EL (cell line): ENCODE results near the gene MTFP1.
"Not testable (repeated sequence)": the region's sequence is repeated elsewhere in the genome, so short reads cannot be mapped to it uniquely, and the experiment has no call there.

Source experiments
- DNase-seq: peaks from one replicate; pipeline ENCODE4 v3.0.0-alpha.2; 2016

The MTFP1 gene

DNA sequence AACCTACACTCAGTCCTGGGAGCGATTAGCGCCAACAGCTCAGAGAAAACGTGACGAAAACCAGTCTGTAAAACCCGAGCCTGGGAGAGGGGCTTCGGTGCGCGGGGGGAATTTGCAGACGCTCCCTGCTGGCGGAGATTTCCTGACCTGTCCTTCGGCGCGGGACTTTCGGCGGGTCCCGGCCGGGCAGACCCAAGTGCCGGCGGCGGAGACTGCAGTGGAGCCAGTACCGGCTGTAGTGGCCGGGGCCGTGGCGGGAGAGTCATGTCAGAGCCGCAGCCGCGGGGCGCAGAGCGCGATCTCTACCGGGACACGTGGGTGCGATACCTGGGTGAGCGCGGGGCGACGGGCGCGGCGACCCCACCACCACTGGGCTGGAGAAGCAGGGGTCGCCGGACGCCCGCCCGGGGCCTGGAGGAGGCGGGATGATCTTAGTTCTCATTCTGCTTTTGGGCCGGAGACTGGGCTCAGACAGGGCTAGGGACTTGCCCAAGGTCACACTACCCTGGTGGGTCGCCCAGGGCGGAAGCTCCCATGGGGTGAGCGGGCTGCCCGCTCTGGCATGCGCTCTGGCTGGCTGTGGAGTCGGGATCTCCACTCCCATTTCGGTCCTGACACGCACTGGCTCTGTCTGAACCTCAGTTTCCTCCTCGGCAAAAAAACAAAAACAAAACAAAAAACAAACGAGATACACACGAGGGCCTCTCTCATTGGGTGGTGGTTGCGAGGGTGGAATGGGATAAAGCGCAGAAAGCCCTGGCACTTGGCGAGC is at the start of gene MTFP1:
TSS of gene MTFP1 (plus strand) at position 153 of the 772 bp plus-strand sequence. CDS start at position 265, 112 bp downstream.
- peak; percentile 80 for DNase-seq

DNA sequence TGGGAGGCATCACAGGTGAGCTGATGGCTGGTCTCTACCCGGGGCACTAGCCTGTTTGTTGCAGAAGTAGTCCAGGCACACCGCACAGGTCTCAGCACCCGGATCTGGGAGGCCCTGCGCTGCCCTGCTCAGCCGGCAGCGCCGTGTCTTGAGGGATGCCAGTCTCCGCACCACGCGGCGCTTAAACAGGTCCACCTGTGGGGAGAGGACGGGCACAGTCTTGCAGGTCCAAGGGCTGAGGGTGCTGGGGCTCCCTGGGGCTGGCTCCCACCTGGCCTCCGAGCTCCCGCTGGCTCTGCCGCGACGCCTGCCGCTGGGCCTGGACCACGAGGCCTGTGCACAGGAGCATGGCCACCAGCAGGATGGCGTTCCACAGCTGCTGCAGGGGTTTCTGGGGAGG is 45.6 kb upstream of the MTFP1 start:
- no peak for DNase-seq

- no peak for DNase-seq
Observed at GRCh38 chr22:30381264-30381663, 44.3 kb upstream of the MTFP1 start.

GRCh38 chr22:30382340-30382739 is 43.2 kb upstream of the MTFP1 start:
- no peak for DNase-seq

DNA sequence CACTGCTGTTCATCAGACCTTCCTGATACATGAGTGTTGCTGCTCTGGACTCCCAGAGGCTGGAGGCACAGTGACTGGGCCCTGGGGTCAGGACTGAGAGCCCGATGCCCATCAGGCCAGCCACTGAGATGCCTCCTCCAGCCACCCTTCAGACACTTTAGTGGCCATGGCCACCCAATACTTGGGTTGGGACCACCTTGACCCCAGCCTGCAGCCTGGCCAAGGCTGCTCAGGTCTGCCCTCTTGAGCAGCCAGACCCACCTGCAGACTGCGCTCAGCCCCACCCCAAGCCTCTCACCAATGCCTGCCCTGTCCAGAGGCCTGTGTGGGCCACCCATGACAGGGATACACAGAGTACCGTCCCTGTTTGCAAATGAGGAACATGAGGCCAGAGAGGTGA is 42.5 kb upstream of the MTFP1 start:
- no peak for DNase-seq

- DNase-seq, result no peak
Observed at GRCh38 chr22:30385942-30386341, 39.6 kb upstream of the MTFP1 start.

DNA sequence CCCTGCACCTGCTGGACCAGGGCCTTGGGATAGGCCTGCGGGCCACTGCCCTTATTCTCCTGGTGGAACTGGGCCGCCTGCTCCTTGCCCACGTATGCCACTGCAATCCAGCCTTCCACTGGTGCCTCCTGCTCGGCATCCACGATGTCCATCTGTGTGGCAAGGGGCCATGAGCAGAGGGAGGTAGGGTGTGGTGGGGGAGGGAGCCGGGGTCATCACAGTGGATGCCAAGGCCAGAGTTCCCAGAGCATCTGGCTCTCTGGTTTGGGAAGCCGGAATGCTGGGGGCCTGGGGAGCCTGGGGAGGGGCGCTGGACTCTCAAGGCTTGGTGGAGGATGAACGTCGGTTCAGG is 39.0 kb upstream of the MTFP1 start:
- DNase-seq, result no peak

DNA sequence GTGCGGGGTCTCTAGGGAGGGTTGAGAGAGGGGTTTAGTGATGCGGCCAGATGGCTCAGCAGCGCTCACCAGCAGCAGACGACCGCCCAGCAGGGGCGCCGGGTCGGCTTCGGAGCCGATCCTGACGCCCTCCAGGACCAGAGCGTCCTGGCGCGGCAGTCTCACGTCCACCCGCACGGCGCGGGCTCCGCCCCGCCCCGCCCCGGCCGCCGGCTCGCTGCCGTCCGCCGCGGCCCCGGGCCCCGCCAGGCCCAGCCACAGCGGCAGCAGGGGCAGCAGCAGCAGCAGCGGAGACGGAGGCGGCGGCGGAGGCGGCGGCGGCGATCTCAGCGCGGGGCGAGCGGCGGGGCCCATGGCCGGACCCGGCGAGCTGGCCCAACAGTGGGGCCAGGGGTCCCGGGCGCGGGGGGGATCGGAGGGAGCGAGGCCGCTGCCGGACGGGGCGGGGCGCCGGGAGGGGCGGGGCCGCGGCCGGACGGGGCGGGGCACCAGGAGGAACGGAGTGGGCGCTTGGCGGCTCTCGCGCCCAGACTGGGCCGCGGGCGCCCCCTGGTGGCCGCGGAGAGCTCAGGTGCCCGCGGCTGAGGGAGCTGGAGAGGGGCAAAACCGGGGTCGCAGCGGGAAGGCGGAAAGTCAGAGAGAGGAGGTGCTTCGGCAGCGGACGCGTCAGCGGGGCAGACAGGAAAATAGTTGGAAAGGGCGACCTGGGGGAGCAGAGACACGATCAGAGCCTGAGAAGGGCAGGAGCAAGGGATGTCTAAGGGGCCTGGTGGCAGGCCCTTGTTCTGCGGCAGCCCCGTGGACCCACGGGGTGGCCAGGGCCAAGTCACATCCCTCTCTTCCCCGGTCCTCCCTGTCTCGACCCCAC is 38.4 kb upstream of the MTFP1 start, which contains the start of gene RNF215:
TSS of gene RNF215 (minus strand) at position 452 of the 868 bp plus-strand sequence. CDS start at position 354, 98 bp downstream.
- DNase-seq, result peak; percentile 79

GRCh38 chr22:30390974-30391691 is 34.4 kb upstream of the MTFP1 start:
- peak; percentile 75 for DNase-seq

GRCh38 chr22:30392661-30393321 is 32.8 kb upstream of the MTFP1 start:
- DNase-seq, result no peak

DNA sequence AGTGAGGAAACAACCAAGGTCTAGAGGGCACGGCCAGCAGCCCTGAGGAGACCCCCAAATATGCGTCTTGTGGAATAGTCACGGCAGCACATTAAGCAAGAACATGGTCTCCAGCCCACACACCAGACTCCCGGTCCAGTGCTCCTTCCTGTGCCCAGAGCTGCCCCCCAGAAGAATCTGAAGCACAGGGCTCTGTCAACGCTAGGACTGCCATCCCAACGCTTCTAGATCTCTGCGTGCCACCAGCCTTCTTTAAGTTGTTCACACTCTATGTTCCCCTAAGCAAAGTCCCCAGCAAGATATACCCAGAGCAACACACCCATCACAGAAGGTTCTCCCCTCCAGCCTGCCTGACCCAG is 32.3 kb upstream of the MTFP1 start:
- DNase-seq, result no peak

GRCh38 chr22:30393885-30394284 is 31.7 kb upstream of the MTFP1 start:
- no peak for DNase-seq

DNA sequence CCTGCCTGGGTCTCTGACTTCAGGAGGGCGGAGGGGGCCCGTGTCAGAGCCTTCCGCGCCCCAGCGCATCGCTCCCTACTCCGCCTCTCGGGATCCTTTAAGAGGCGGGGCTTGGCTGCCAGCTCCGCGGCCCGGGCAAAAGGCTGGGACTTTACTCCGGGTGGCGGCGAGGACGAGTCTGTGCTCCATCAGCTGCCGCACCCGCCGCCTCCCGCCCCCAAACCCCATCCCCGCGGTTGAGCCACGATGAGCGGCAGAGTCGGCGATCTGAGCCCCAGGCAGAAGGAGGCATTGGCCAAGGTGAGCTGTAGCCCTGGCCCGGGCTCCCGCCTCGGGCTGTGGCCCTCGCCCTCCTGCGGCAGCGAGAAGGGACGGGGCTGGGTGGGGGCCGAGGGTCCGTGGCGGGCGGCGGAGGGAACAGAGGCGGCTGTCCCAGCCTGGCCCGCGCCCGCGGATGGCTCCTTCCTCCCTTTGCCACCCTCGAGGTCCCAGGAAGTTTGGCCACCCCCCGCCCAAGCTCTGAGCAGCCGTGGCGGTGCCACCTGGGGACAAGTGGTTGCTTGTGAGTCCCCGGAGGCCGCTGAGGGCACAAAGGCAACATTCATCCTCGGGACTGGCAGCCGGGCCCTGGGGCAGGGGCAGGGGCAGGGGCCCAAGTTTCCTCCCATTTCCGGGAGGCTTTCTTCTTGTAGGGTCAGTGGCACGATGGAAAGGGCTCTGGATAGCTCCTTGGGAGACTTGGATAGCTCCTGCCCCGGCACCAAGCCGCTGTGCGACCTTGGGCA is 28.5 kb upstream of the MTFP1 start, which contains the start of gene SEC14L2:
TSS of gene SEC14L2 (plus strand) at position 148 of the 785 bp plus-strand sequence. CDS start at position 247, 99 bp downstream.
- DNase-seq, result peak; percentile 69

- peak; percentile 30 for DNase-seq
Observed at GRCh38 chr22:30397656-30398635, 27.6 kb upstream of the MTFP1 start.

DNA sequence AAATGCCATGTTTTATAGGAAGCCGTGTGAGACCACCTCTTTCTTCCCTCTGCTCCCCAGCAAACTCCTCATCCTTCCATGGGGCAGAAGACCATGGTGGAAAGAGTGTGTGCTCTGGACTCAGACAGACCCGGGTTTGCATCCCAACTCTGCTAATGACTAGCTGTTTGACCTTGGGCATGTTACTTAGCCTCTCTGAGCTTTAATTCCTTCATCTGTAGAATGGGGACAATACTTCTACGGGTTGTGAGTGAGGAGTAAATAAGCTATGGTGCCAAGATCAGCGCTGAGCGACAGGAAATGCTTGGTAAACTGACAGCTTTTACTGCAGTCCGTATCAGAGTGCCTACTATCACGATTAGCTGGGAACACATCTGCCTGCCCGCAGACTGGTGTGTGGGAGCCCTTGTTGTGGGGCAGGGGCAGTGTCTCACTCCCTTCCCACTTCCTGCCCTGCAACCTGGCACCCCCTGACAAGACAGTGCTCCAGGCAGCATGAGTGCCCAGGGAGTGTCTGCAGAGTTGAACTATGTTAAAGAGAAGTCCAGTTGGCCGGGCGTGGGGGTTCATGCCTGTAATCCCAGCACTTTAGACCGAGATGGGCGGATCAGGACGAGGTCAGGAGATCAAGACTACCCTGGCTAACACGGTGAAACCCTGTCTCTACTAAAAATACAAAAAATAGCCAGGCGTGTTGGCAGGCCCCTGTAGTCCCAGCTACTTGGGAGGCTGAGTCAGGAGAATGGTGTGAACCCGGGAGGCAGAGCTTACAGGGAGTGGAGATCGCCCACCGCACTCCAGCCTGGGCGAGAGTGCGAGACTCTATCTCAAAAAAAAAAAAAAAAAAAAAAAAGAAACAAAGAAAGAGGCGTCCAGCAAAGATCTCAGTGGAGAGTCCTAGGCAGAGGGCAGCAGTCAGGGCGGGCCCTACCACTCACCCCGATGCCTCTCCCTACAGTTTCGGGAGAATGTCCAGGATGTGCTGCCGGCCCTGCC is 26.6 kb upstream of the MTFP1 start:
- peak; percentile 13 for DNase-seq

- DNase-seq, result no peak
Observed at GRCh38 chr22:30399718-30400117, 25.9 kb upstream of the MTFP1 start.

DNA sequence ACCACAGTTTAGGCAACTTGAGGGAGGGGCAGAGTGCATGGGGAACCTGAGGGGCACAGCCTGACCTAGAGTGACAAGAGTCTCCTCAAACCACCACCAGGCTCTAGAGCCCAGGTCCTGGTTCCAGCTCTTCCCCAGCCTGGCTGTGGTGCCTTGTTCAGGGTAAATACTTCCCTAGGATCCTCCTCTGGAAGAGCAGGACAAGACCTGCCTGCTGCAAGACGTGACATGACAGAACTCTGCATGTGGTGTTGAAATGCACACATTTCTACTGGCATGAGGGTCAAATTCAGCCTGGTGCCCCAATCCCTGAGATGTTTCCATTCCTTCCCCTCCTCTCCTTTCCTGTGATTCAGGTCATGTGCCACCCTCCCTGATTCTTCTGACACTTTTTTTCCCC is 25.4 kb upstream of the MTFP1 start:
- DNase-seq, result no peak

- not testable (repeated sequence) for DNase-seq
Observed at GRCh38 chr22:30401024-30401423, 24.5 kb upstream of the MTFP1 start.
